HepG2 (cell line): ENCODE measurements around the gene TBCE.

Experiments
- EZH2 ChIP-seq: conservative IDR thresholded peaks from 2 replicates; pipeline ENCODE4 v1.6.1; 2012; ENCODE audit warnings: mild to moderate bottlenecking, low read depth, low read length, moderate library complexity
- FOXM1 ChIP-seq: sonication (generic); formaldehyde crosslinking; IDR thresholded peaks from 2 replicates; pipeline ENCODE4 v1.5.0; 2020; ENCODE audit warnings: missing genetic modification reagents
- NCOR1 ChIP-seq: fragments of 200-600 bp; sonication (generic); IDR thresholded peaks from 2 replicates; pipeline ENCODE4 v1.7.0; 2017; ENCODE audit warnings: antibody characterized with exemption, low read length, borderline replicate concordance
- TF ChIP-seq, protein P1 (sequence below): sonication (generic); formaldehyde crosslinking; IDR thresholded peaks from 2 replicates; pipeline ENCODE4 v1.8.0; 2022; ENCODE audit warnings: missing genetic modification reagents, mild to moderate bottlenecking, borderline replicate concordance

DNA sequence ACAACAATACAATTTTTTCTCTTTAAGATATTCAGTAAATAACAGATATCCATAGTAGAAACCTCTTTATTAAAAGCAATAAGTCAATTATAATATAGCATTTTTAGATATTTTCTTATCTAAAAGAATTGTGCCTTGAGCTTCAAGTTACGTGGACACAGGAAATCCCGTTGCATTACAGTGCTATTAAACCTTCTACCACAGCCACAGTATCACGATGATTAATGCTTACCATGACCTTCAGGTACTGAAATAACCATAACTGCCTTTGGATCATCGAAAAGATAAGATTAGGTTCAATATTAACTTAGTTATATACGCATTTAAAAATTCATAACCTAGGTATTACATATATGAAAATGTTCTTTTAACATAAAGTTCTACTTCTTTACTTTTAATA is 119.1 kb downstream of the TBCE start:
- TF ChIP-seq EZH2 (no peak), FOXM1 (CRISPR knock-in tag) (no peak), NCOR1 (no peak)
- TF ChIP-seq, protein P1, sequence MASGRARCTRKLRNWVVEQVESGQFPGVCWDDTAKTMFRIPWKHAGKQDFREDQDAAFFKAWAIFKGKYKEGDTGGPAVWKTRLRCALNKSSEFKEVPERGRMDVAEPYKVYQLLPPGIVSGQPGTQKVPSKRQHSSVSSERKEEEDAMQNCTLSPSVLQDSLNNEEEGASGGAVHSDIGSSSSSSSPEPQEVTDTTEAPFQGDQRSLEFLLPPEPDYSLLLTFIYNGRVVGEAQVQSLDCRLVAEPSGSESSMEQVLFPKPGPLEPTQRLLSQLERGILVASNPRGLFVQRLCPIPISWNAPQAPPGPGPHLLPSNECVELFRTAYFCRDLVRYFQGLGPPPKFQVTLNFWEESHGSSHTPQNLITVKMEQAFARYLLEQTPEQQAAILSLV (CRISPR knock-in tag) = no peak
